PFSK-1 (cell line): ENCODE results near the gene USP17L26. TPM values are rescaled to one million over a fixed set of nuclear protein-coding genes. Genes with fewer than 3 reads are reported as not detected.
"Not testable (repeated sequence)": the region's sequence is repeated elsewhere in the genome, so short reads cannot be mapped to it uniquely, and the experiment has no call there.

Source experiments
- FOXP2 ChIP-seq: optimal IDR thresholded peaks from 2 replicates; pipeline ENCODE3; 2011; ENCODE audit warnings: borderline replicate concordance, control low read depth, inconsistent platforms; ENCODE audit not compliant: insufficient read depth; ENCODE audit errors: extremely low read length, extremely low read depth
- POLR2AphosphoS5 ChIP-seq: IDR thresholded peaks from 2 replicates; pipeline ENCODE4 v1.6.1; 2012; ENCODE audit warnings: low read depth, mild to moderate bottlenecking, control low read depth, low read length, moderate library complexity
- SIN3A ChIP-seq: IDR thresholded peaks from 2 replicates; pipeline ENCODE4 v1.6.1; 2012; ENCODE audit warnings: mild to moderate bottlenecking, low read length, moderate library complexity, borderline replicate concordance; ENCODE audit not compliant: insufficient read depth
- TAF1 ChIP-seq: IDR thresholded peaks from 2 replicates; pipeline ENCODE4 v1.6.1; 2012; ENCODE audit warnings: low read length, control low read depth, borderline replicate concordance; ENCODE audit not compliant: insufficient read depth
- polyA plus RNA-seq: library from polyadenylated mRNA; unstranded; fragments of >200 nt; gene quantifications from one replicate; pipeline ENCODE4 v1.2.1, GENCODE V29; 2012; ENCODE audit warnings: low read depth, missing spikeins; ENCODE audit not compliant: insufficient read length
- TF ChIP-seq, protein P1 (sequence below), 2 experiments: IDR thresholded peaks; 2 replicates each; pipeline versions ENCODE4 v1.6.1 to v1.8.0; 2011 to 2012; ENCODE audit warnings: low read depth in 2 of 2, low read length in 2 of 2, control low read depth in 1 of 2, inconsistent platforms in 1 of 2, mild to moderate bottlenecking in 1 of 2, moderate library complexity in 1 of 2; ENCODE audit not compliant: insufficient read depth in 1 of 2

Gene USP17L26, protein sequence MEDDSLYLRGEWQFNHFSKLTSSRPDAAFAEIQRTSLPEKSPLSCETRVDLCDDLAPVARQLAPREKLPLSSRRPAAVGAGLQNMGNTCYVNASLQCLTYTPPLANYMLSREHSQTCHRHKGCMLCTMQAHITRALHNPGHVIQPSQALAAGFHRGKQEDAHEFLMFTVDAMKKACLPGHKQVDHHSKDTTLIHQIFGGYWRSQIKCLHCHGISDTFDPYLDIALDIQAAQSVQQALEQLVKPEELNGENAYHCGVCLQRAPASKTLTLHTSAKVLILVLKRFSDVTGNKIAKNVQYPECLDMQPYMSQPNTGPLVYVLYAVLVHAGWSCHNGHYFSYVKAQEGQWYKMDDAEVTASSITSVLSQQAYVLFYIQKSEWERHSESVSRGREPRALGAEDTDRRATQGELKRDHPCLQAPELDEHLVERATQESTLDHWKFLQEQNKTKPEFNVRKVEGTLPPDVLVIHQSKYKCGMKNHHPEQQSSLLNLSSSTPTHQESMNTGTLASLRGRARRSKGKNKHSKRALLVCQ
- polyA plus RNA-seq, result not detected

DNA sequence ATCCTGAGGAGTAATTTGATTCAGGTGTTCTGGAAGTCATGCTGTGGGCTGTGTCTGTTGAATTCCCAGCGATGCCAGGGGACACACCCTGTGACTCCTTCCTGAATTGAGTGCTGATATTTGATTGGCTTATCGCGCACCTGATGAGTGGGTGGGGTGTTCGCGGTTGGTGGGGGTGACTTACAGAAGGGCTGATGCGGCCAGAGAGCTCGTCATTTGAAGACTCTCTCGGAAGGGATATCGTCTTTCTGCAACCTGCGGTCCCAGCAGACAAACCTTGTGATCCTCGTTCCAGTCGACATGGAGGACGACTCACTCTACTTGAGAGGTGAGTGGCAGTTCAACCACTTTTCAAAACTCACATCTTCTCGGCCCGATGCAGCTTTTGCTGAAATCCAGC, at the start of gene USP17L26:
Gene USP17L26 (plus strand): TSS at position 301 of the 400 bp plus-strand sequence. CDS start 0 bp downstream, at position 301.
- TF ChIP-seq FOXP2, POLR2AphosphoS5: not testable (repeated sequence)
- TF ChIP-seq, protein P1, sequence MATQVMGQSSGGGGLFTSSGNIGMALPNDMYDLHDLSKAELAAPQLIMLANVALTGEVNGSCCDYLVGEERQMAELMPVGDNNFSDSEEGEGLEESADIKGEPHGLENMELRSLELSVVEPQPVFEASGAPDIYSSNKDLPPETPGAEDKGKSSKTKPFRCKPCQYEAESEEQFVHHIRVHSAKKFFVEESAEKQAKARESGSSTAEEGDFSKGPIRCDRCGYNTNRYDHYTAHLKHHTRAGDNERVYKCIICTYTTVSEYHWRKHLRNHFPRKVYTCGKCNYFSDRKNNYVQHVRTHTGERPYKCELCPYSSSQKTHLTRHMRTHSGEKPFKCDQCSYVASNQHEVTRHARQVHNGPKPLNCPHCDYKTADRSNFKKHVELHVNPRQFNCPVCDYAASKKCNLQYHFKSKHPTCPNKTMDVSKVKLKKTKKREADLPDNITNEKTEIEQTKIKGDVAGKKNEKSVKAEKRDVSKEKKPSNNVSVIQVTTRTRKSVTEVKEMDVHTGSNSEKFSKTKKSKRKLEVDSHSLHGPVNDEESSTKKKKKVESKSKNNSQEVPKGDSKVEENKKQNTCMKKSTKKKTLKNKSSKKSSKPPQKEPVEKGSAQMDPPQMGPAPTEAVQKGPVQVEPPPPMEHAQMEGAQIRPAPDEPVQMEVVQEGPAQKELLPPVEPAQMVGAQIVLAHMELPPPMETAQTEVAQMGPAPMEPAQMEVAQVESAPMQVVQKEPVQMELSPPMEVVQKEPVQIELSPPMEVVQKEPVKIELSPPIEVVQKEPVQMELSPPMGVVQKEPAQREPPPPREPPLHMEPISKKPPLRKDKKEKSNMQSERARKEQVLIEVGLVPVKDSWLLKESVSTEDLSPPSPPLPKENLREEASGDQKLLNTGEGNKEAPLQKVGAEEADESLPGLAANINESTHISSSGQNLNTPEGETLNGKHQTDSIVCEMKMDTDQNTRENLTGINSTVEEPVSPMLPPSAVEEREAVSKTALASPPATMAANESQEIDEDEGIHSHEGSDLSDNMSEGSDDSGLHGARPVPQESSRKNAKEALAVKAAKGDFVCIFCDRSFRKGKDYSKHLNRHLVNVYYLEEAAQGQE (IDR thresholded peaks at IDR 0.05; ENCODE audit: insufficient read depth in 1 of 2, low read depth in 2 of 2, low read length in 2 of 2), result not testable (repeated sequence)

DNA sequence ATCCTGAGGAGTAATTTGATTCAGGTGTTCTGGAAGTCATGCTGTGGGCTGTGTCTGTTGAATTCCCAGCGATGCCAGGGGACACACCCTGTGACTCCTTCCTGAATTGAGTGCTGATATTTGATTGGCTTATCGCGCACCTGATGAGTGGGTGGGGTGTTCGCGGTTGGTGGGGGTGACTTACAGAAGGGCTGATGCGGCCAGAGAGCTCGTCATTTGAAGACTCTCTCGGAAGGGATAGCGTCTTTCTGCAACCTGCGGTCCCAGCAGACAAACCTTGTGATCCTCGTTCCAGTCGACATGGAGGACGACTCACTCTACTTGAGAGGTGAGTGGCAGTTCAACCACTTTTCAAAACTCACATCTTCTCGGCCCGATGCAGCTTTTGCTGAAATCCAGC, 9.6 kb upstream of the USP17L26 start, which contains the start of gene USP17L24:
Gene USP17L24 (plus strand): TSS at position 301 of the 400 bp plus-strand sequence. CDS start 0 bp downstream, at position 301.
- TF ChIP-seq FOXP2, POLR2AphosphoS5: not testable (repeated sequence)
- TF ChIP-seq, protein P1 (IDR thresholded peaks at IDR 0.05; ENCODE audit: insufficient read depth in 1 of 2, low read depth in 2 of 2, low read length in 2 of 2), result not testable (repeated sequence)

DNA sequence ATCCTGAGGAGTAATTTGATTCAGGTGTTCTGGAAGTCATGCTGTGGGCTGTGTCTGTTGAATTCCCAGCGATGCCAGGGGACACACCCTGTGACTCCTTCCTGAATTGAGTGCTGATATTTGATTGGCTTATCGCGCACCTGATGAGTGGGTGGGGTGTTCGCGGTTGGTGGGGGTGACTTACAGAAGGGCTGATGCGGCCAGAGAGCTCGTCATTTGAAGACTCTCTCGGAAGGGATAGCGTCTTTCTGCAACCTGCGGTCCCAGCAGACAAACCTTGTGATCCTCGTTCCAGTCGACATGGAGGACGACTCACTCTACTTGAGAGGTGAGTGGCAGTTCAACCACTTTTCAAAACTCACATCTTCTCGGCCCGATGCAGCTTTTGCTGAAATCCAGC, 4.8 kb upstream of the USP17L26 start, which contains the start of gene USP17L25:
Gene USP17L25 (plus strand): TSS at position 301 of the 400 bp plus-strand sequence. CDS start 0 bp downstream, at position 301.
- TF ChIP-seq, protein P1 (IDR thresholded peaks at IDR 0.05; ENCODE audit: insufficient read depth in 1 of 2, low read depth in 2 of 2, low read length in 2 of 2), result not testable (repeated sequence)
- not testable (repeated sequence) for TF ChIP-seq FOXP2, SIN3A

DNA sequence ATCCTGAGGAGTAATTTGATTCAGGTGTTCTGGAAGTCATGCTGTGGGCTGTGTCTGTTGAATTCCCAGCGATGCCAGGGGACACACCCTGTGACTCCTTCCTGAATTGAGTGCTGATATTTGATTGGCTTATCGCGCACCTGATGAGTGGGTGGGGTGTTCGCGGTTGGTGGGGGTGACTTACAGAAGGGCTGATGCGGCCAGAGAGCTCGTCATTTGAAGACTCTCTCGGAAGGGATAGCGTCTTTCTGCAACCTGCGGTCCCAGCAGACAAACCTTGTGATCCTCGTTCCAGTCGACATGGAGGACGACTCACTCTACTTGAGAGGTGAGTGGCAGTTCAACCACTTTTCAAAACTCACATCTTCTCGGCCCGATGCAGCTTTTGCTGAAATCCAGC, 4.6 kb downstream of the USP17L26 start, which contains the start of gene USP17L5:
Gene USP17L5 (plus strand): TSS at position 301 of the 400 bp plus-strand sequence. CDS start 0 bp downstream, at position 301.
- not testable (repeated sequence) for TF ChIP-seq POLR2AphosphoS5, TAF1, FOXP2

DNA sequence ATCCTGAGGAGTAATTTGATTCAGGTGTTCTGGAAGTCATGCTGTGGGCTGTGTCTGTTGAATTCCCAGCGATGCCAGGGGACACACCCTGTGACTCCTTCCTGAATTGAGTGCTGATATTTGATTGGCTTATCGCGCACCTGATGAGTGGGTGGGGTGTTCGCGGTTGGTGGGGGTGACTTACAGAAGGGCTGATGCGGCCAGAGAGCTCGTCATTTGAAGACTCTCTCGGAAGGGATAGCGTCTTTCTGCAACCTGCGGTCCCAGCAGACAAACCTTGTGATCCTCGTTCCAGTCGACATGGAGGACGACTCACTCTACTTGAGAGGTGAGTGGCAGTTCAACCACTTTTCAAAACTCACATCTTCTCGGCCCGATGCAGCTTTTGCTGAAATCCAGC, 9.4 kb downstream of the USP17L26 start, which contains the start of gene USP17L27:
Gene USP17L27 (plus strand): TSS at position 301 of the 400 bp plus-strand sequence. CDS start 0 bp downstream, at position 301.
- TF ChIP-seq, protein P1 (IDR thresholded peaks at IDR 0.05; ENCODE audit: insufficient read depth in 1 of 2, low read depth in 2 of 2, low read length in 2 of 2), result not testable (repeated sequence)
- TF ChIP-seq TAF1, FOXP2: not testable (repeated sequence)
